ENCODE results near the gene FAM210B.

DNA sequence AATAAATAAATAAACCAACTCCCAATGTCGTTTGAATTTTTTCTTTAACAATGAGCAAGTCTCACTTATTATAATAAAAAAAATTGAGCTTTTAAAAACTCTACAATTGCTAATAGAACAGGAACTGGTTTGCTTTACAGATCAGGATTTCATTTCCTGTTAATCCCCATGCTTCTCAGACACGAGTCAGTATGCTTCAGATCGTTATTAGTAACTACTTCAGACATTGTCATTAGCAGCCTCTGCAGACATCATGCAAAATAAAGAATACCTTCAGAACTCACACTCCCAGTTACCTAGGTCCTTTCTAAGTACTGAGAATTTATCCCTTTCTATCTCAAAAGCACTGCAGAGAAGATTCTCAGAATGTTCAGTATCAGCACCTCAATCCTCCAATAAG is 10.0 kb upstream of the FAM210B start:
- TF ChIP-seq, protein P1, sequence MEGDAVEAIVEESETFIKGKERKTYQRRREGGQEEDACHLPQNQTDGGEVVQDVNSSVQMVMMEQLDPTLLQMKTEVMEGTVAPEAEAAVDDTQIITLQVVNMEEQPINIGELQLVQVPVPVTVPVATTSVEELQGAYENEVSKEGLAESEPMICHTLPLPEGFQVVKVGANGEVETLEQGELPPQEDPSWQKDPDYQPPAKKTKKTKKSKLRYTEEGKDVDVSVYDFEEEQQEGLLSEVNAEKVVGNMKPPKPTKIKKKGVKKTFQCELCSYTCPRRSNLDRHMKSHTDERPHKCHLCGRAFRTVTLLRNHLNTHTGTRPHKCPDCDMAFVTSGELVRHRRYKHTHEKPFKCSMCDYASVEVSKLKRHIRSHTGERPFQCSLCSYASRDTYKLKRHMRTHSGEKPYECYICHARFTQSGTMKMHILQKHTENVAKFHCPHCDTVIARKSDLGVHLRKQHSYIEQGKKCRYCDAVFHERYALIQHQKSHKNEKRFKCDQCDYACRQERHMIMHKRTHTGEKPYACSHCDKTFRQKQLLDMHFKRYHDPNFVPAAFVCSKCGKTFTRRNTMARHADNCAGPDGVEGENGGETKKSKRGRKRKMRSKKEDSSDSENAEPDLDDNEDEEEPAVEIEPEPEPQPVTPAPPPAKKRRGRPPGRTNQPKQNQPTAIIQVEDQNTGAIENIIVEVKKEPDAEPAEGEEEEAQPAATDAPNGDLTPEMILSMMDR (IDR thresholded peaks at IDR 0.05) = no peak
- TF ChIP-seq ZFX (IDR thresholded peaks at IDR 0.05; ENCODE audit: borderline replicate concordance) = no peak
